ENCODE results near the gene SUFU.

- TF ChIP-seq EZH2 (IDR thresholded peaks at IDR 0.05) = no peak
- TF ChIP-seq CTCF (IDR thresholded peaks at IDR 0.05) = no peak
- no peak for TF ChIP-seq EZH2phosphoT487 (IDR thresholded peaks at IDR 0.05)
Observed at GRCh38 chr10:102631525-102632393, 128.0 kb downstream of the SUFU start.
